Uterus (tissue), 4 donors: ENCODE results near the gene IRF7. TPM values are rescaled to one million over a fixed set of nuclear protein-coding genes. Genes with fewer than 3 reads are reported as not detected.

Experiments
- DNase-seq, 2 donors: peaks; one replicate each; pipeline ENCODE4 v3.0.0-alpha.2; 2019 to 2020
- H3K27ac ChIP-seq, 2 donors: fragments of 200-600 bp; sonication (generic); 1 replicate in 1 of 2; 2 replicates in 1 of 2; pipeline ENCODE4 v1.5.1; 2016 to 2018
- H3K27me3 ChIP-seq, 2 donors: fragments of 200-600 bp; sonication (generic); one replicate each; pipeline ENCODE4 v1.5.1; 2018 to 2019; ENCODE audit warnings: control low read depth in 1 of 2
- H3K36me3 ChIP-seq, 2 donors: fragments of 200-600 bp; sonication (generic); one replicate each; pipeline ENCODE4 v1.5.1; 2019; ENCODE audit warnings: control low read depth in 1 of 2
- H3K4me1 ChIP-seq, 2 donors: fragments of 200-600 bp; sonication (generic); one replicate each; pipeline ENCODE4 v1.5.1; 2018 to 2019; ENCODE audit warnings: control low read depth in 1 of 2
- H3K4me3 ChIP-seq, 2 donors: fragments of 200-600 bp; sonication (generic); 1 replicate in 1 of 2; 2 replicates in 1 of 2; pipeline ENCODE4 v1.5.1; 2018 to 2019; ENCODE audit warnings: mild to moderate bottlenecking in 1 of 2
- H3K9me3 ChIP-seq, 2 donors: fragments of 200-600 bp; sonication (generic); one replicate each; pipeline ENCODE4 v1.5.1; 2019; ENCODE audit warnings: control low read depth in 1 of 2
- CTCF ChIP-seq, 4 experiments: fragments of 200-600 bp in 2 of 4; fragments of 450-650 bp in 2 of 4; sonication (generic) in 2 of 4; IDR thresholded peaks; one replicate each; pipeline ENCODE4 v1.5.1; 2016 to 2019; ENCODE audit warnings: antibody characterized with exemption in 4 of 4, mild to moderate bottlenecking in 2 of 4, moderate library complexity in 1 of 4
- POLR2A ChIP-seq, 2 donors: fragments of 450-650 bp; IDR thresholded peaks; one replicate each; pipeline ENCODE4 v1.6.1; 2016; ENCODE audit warnings: antibody characterized with exemption in 2 of 2, mild to moderate bottlenecking in 1 of 2, moderate library complexity in 1 of 2
- intact Hi-C: fragments of 100-400 bp; cut with DNase I; formaldehyde crosslinking; loops from one replicate; pipeline ENCODE4 v1.15.1; 2023; ENCODE audit warnings: low total_unique reads
- total RNA-seq, 4 donors: library from RNA; depleted of rRNA in 3 of 4; stranded (reverse); fragments of >200 nt in 3 of 4; gene quantifications; one replicate each; pipeline versions ENCODE4 v1.1.0 to v1.2.4, GENCODE V29; 2014 to 2023
- donor health status: DM: yes; HTN: yes; CAD: no.

IRF7 gene
- total RNA-seq, 4 donors from 2014 or later: 9.1 to 33.6 (median 13.1) TPM

GRCh38 chr11:623349-623869, 7.7 kb upstream of the IRF7 start:
- intact Hi-C loops: no loop called here

GRCh38 chr11:621838-622237, 6.1 kb upstream of the IRF7 start:
- no peaks in the 10 kb centered on the region for H3K27me3 ChIP-seq
- no peaks in the 10 kb centered on the region for H3K9me3 ChIP-seq
- intact Hi-C loops: no loop called here
- no peak overlapping the region for H3K27ac ChIP-seq
- DNase-seq: no peak
- no peak overlapping the region for H3K4me3 ChIP-seq
- no peak for TF ChIP-seq POLR2A (IDR thresholded peaks at IDR 0.05)
- TF ChIP-seq CTCF (IDR thresholded peaks at IDR 0.05): no peak
- no peaks in the 10 kb centered on the region for H3K36me3 ChIP-seq
- no peaks in the 10 kb centered on the region for H3K4me1 ChIP-seq

More at GRCh38 chr11:623349-623869, 7.7 kb upstream of the IRF7 start:
- Histone ChIP-seq H3K4me1 (no peaks in the 10 kb centered on the region), H3K27ac (no peak overlapping the region), H3K36me3 (no peaks in the 10 kb centered on the region), H3K9me3 (no peaks in the 10 kb centered on the region), H3K27me3 (no peaks in the 10 kb centered on the region), H3K4me3 (no peak overlapping the region)
- no peak for TF ChIP-seq CTCF (IDR thresholded peaks at IDR 0.05)
- TF ChIP-seq POLR2A (IDR thresholded peaks at IDR 0.05): no peak
- no peak for DNase-seq

- no peak for DNase-seq
- intact Hi-C loops: no loop called here
- Histone ChIP-seq H3K9me3 (no peaks in the 10 kb centered on the region), H3K36me3 (no peaks in the 10 kb centered on the region), H3K27me3 (no peaks in the 10 kb centered on the region), H3K4me1 (peaks cover 0 to 5% of the 10 kb centered on the region in 2 donors), H3K27ac (no peak overlapping the region), H3K4me3 (no peak overlapping the region)
- TF ChIP-seq POLR2A (IDR thresholded peaks at IDR 0.05): no peak
- no peak for TF ChIP-seq CTCF (IDR thresholded peaks at IDR 0.05)
Observed at GRCh38 chr11:620935-621814, 5.4 kb upstream of the IRF7 start.

GRCh38 chr11:620201-620600, 4.5 kb upstream of the IRF7 start:
- H3K4me3 ChIP-seq: no peak overlapping the region
- intact Hi-C loops: no loop called here
- peaks cover 0 to 7% of the 10 kb centered on the region in 2 donors for H3K4me1 ChIP-seq
- no peak for DNase-seq
- TF ChIP-seq CTCF (IDR thresholded peaks at IDR 0.05): no peak
- no peak for TF ChIP-seq POLR2A (IDR thresholded peaks at IDR 0.05)
- H3K9me3 ChIP-seq: no peaks in the 10 kb centered on the region
- H3K27ac ChIP-seq: no peak overlapping the region
- no peaks in the 10 kb centered on the region for H3K27me3 ChIP-seq
- H3K36me3 ChIP-seq: no peaks in the 10 kb centered on the region

GRCh38 chr11:619628-620050, 3.9 kb upstream of the IRF7 start:
- H3K36me3 ChIP-seq: no peaks in the 10 kb centered on the region
- no peak for DNase-seq
- H3K27ac ChIP-seq: no peak overlapping the region
- intact Hi-C loops: no loop called here
- TF ChIP-seq CTCF (IDR thresholded peaks at IDR 0.05): no peak
- no peak for TF ChIP-seq POLR2A (IDR thresholded peaks at IDR 0.05)
- H3K4me3 ChIP-seq: no peak overlapping the region
- no peaks in the 10 kb centered on the region for H3K27me3 ChIP-seq
- peaks cover 0 to 7% of the 10 kb centered on the region in 2 donors for H3K4me1 ChIP-seq
- H3K9me3 ChIP-seq: no peaks in the 10 kb centered on the region
